T-cell (primary cell): ENCODE measurements around the gene STK32C. TPM values are rescaled to one million over a fixed set of nuclear protein-coding genes. Genes with fewer than 3 reads are reported as not detected.
A peak's percentile ranks its signal among the peaks of the same experiment; 100 is the strongest.
"Not testable (repeated sequence)": the region's sequence is repeated elsewhere in the genome, so short reads cannot be mapped to it uniquely, and the experiment has no call there.

Experiments used
- ATAC-seq, 4 experiments: fragments of 200-7000 bp in 3 of 4; fragments of 150-1000 bp in 1 of 4; cut with Tn5 transposase; replicated peaks in 1 of 4; 1 replicate in 3 of 4; 2 replicates in 1 of 4; pipeline ENCODE4 v1.10.0; 2021; ENCODE audit warnings: moderate library complexity in 3 of 4, mild to moderate bottlenecking in 2 of 4, moderate number of reproducible peaks in 1 of 4
- CTCF ChIA-PET, 2 donors: fragments of 300-600 bp; sonication (Branson Sonifier 250); formaldehyde crosslinking; loops; one replicate each; lab custom pipeline; 2022; ENCODE audit warnings: antibody characterized with exemption in 2 of 2; lab: Charles Lee
- POLR2A ChIA-PET, 2 donors: fragments of 300-600 bp; sonication (Branson Sonifier 250); formaldehyde crosslinking; loops; one replicate each; lab custom pipeline; 2022; ENCODE audit warnings: antibody characterized with exemption in 2 of 2; lab: Charles Lee
- DNase-seq, 35 experiments: peaks; one replicate each; pipeline versions ENCODE4 v3.0.0 to v3.0.0-alpha.2; 2013 to 2023
- H3K27ac ChIP-seq: one replicate; pipeline ENCODE4 v1.5.1; 2013; ENCODE audit warnings: low read length
- H3K27me3 ChIP-seq, 2 experiments: replicated peaks in 1 of 2; 1 replicate in 1 of 2; 2 replicates in 1 of 2; pipeline versions ENCODE4 v1.6.1 to v1.7.0; 2013; ENCODE audit warnings: low read length in 1 of 2, mixed read lengths in 1 of 2; ENCODE audit not compliant: control insufficient read depth in 2 of 2, insufficient read depth in 2 of 2; ENCODE audit errors: extremely low read depth in 1 of 2
- H3K36me3 ChIP-seq, 2 donors: 1 replicate in 1 of 2; 2 replicates in 1 of 2; pipeline versions ENCODE4 v1.6.1 to v1.7.0; 2013; ENCODE audit warnings: low read length in 1 of 2; ENCODE audit not compliant: control insufficient read depth in 2 of 2, insufficient read depth in 1 of 2; ENCODE audit errors: extremely low read depth in 1 of 2
- H3K4me1 ChIP-seq, 2 experiments: 1 replicate in 1 of 2; 2 replicates in 1 of 2; pipeline versions ENCODE4 v1.6.1 to v1.7.0; 2013; ENCODE audit warnings: low read length in 2 of 2, mixed read lengths in 1 of 2; ENCODE audit not compliant: insufficient read depth in 2 of 2, control insufficient read depth in 1 of 2; ENCODE audit errors: extremely low read depth in 1 of 2
- H3K4me3 ChIP-seq, 2 donors: 1 replicate in 1 of 2; 2 replicates in 1 of 2; pipeline versions ENCODE4 v1.5.1 to v1.7.0; 2013; ENCODE audit warnings: mild to moderate bottlenecking in 2 of 2, low read length in 1 of 2, moderate library complexity in 1 of 2; ENCODE audit not compliant: control insufficient read depth in 1 of 2; ENCODE audit errors: extremely low read depth in 1 of 2
- H3K9me3 ChIP-seq: 2 replicates; pipeline ENCODE4 v1.7.0; 2013
- H3K27ac Mint-ChIP-seq, 2 donors: one replicate each; pipeline ENCODE4 v1.8.0; 2020 to 2021; ENCODE audit warnings: mild to moderate bottlenecking in 2 of 2, mixed read lengths in 2 of 2
- H3K27me3 Mint-ChIP-seq, 2 donors: one replicate each; pipeline ENCODE4 v1.8.0; 2021 to 2022; ENCODE audit warnings: mixed read lengths in 2 of 2
- H3K36me3 Mint-ChIP-seq: one replicate; pipeline ENCODE4 v1.8.0; 2021; ENCODE audit warnings: mixed read lengths
- H3K4me1 Mint-ChIP-seq, 3 donors: one replicate each; pipeline ENCODE4 v1.8.0; 2020 to 2022; ENCODE audit warnings: mixed read lengths in 3 of 3, mild to moderate bottlenecking in 1 of 3
- H3K4me3 Mint-ChIP-seq, 3 donors: one replicate each; pipeline ENCODE4 v1.8.0; 2020 to 2022; ENCODE audit warnings: mild to moderate bottlenecking in 3 of 3, mixed read lengths in 3 of 3, moderate library complexity in 3 of 3
- H3K9me3 Mint-ChIP-seq, 3 donors: one replicate each; pipeline ENCODE4 v1.8.0; 2020 to 2022; ENCODE audit warnings: mixed read lengths in 3 of 3
- WGBS: methylation state at CpG from one replicate; pipeline ENCODE4 v1.1.5; 2013; ENCODE audit warnings: missing lambda C conversion rate; ENCODE audit not compliant: insufficient coverage; 5-methylcytosine and 5-hydroxymethylcytosine counted together
- total RNA-seq, 35 experiments: library from RNA in 6 of 35; stranded (reverse) in 6 of 35; fragments of 120-200 nt in 1 of 35; gene quantifications; one replicate each; pipeline versions ENCODE4 v1.2.1 to v1.2.4 and lab custom pipeline; 2013 to 2026

The STK32C gene
- total RNA-seq, 5 donors from 2014 or later (not counting 1 experiment from before 2014, with no cell fraction given): 5.8 to 16.4 (median 12.2) TPM

DNA sequence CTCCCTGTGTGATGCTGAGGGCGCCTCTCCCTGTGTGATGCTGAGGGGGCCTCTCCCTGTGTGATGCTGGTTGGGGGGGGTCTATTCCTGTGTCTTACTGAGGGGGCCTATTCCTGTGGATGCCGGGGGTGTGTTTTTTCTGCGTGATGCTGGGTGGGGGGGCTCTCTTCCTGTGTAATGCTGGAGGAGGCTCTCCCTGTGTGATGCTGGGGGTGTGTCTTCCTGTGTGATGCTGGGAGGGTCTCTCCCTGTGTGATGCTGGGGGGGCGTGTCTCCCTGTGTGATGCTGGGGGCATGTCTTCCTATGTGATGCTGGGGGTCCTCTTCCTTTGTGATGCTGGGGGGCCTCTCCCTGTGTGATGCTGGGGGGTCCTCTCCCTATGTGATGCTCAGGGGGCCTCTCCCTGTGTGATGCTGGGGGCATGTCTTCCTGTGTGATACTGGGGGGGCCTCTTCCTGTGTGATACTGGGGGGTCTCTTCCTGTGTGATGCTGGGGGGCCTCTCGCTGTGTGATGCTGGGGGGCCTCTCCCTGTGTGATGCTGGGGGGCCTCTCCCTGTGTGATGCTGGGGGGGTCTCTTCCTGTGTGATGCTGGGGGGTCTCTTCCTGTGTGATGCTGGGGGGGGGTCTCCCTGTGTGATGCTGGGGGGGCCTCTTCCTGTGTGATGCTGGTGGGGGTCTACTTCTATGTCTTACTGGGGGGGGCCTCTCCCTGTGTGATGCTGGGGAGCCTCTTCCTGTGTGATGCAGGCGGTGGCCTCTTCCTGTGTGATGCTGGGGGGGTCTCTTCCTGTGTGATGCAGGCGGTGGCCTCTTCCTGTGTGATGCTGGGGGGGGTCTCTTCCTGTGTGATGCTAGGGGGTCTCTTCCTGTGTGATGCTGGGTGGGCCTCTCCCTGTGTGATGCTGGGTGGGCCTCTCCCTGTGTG is 148.2 kb downstream of the STK32C start:
- H3K27me3 ChIP-seq, H3K27me3 Mint-ChIP-seq, CTCF ChIA-PET, H3K9me3 ChIP-seq, H3K36me3 ChIP-seq, H3K36me3 Mint-ChIP-seq, POLR2A ChIA-PET, H3K4me3 ChIP-seq, H3K9me3 Mint-ChIP-seq: not testable (repeated sequence)
- no CpG with 5 or more reads among the region's 7 CpGs for WGBS
- Histone ChIP-seq H3K4me1 (peaks cover 7 to 46% of the 10 kb centered on the region in 2 experiments), H3K27ac (peak overlapping the region; percentile 93)
- peak overlapping the region in 1 of 3 donors; percentile 56 for H3K4me3 Mint-ChIP-seq
- DNase-seq (peak in 32 of 35 experiments; percentile 23 to 82 (median 62)), ATAC-seq (peak in 3 of 4 experiments; percentile 31 to 53 (median 36))
- H3K27ac Mint-ChIP-seq: peak overlapping the region in 1 of 2 donors; percentile 44
- peaks cover 30 to 35% (median 34%) of the 10 kb centered on the region in 3 donors for H3K4me1 Mint-ChIP-seq

DNA sequence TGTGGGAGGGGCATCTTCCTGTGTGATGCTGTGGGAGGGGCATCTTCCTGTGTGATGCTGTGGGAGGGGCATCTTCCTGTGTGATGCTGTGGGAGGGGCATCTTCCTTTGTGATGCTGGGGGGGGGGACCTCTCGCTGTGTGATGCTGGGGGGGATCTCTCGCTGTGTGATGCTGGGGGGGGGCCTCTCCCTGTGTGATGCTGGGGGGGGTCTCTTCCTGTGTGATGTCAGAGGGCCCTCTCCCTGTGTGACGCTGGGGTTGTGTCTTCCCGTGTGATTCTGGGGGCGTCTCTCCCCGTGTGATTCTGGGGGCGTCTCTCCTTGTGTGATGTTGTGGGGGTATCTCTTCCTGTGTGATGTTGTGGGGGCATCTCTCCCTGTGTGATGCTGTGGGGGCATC is 148.9 kb downstream of the STK32C start:
- CTCF ChIA-PET: no interaction called here
- no peaks in the 10 kb centered on the region for H3K36me3 ChIP-seq
- Mint-ChIP-seq H3K4me1 (peaks cover 25 to 30% (median 30%) of the 10 kb centered on the region in 3 donors), H3K4me3 (peak overlapping the region in 1 of 3 donors; percentile 56), H3K36me3 (no peaks in the 10 kb centered on the region), H3K27ac (peak overlapping the region in 1 of 2 donors; percentile 22), H3K27me3 (no peaks in the 10 kb centered on the region), H3K9me3 (no peaks in the 10 kb centered on the region)
- no peaks in the 10 kb centered on the region for H3K27me3 ChIP-seq
- H3K4me1 ChIP-seq: peaks cover 7 to 46% of the 10 kb centered on the region in 2 experiments
- WGBS: no CpG with 5 or more reads among the region's 7 CpGs
- H3K9me3 ChIP-seq: no peaks in the 10 kb centered on the region
- peak in 30 of 35 experiments; percentile 16 to 84 (median 54) for DNase-seq
- peak overlapping the region; percentile 93 for H3K27ac ChIP-seq
- H3K4me3 ChIP-seq: no peak overlapping the region
- POLR2A ChIA-PET: no interaction called here
- ATAC-seq: peak in 1 of 4 experiments; percentile 46

DNA sequence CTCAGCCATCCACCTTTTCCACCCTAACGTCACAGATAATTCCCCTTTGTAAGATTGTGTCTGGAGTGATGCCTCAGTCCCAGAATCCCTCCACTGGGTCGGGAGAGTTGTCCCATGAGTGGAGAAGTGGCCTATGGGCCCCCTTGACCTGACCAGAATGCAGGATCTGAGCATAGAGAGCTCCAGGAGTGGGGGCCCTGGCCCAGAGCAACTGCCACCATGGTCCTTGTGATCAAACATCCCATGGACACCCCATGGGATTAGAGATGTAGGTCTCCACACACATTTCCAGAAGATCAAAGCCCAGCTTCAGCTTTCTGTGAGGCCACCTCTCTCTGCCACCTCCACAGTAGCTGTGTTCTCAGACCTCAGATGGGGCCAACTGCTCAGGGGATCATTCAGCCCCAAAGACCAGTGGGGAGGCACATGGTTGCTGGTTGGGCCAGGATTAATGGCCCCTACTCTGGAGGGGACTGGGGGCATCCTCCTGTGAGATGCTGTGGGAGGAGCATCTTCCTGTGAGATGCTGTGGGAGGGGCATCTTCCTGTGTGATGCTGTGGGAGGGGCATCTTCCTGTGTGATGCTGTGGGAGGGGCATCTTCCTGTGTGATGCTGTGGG is 149.5 kb downstream of the STK32C start:
- Mint-ChIP-seq H3K9me3 (no peaks in the 10 kb centered on the region), H3K27me3 (no peaks in the 10 kb centered on the region), H3K4me3 (no peak overlapping the region), H3K36me3 (no peaks in the 10 kb centered on the region), H3K4me1 (peaks cover 25 to 26% (median 25%) of the 10 kb centered on the region in 3 donors), H3K27ac (peak overlapping the region; percentile 37 to 78)
- Histone ChIP-seq H3K27ac (peak overlapping the region; percentile 93), H3K9me3 (no peaks in the 10 kb centered on the region), H3K4me1 (peaks cover 7 to 40% of the 10 kb centered on the region in 2 experiments), H3K36me3 (no peaks in the 10 kb centered on the region), H3K27me3 (no peaks in the 10 kb centered on the region), H3K4me3 (no peak overlapping the region)
- DNase-seq (peak in 26 of 35 experiments; percentile 11 to 74 (median 32)), ATAC-seq (peak in 3 of 4 experiments; percentile 23 to 55 (median 39))
- no CpG with 5 or more reads among the region's 2 CpGs for WGBS
- POLR2A ChIA-PET: no interaction called here
- CTCF ChIA-PET: no interaction called here

Other genes with a start within 250 kb of the STK32C start
- gene JAKMIP3, start 242.0 kb downstream of the STK32C start, total RNA-seq: under 1 TPM; 0.32 to 0.98 (median 0.50) TPM
- gene DPYSL4, start 121.0 kb downstream of the STK32C start, total RNA-seq: 1 to 10 TPM in 4 of 5 donors, under 1 TPM in 1; 0.66 to 3.9 (median 3.2) TPM
- 1 to 10 TPM; 3.1 to 7.8 (median 7.0) TPM for gene LRRC27, start 24.2 kb upstream of the STK32C start, total RNA-seq
- gene PWWP2B, start 89.2 kb upstream of the STK32C start, total RNA-seq: 10 to 100 TPM; 11.5 to 15.3 (median 13.6) TPM
- 10 to 100 TPM; 20.9 to 23.1 (median 22.9) TPM for gene INPP5A, start 229.8 kb upstream of the STK32C start, total RNA-seq